Stomach (tissue), 4 donors: ENCODE results near the gene F7.

Experiments used
- EP300 ChIP-seq: sonication (generic); formaldehyde crosslinking; IDR thresholded peaks from one replicate; pipeline ENCODE4 v1.6.1; 2017; ENCODE audit warnings: antibody characterized with exemption
- POLR2A ChIP-seq, 4 donors: fragments of 450-650 bp; IDR thresholded peaks; one replicate each; pipeline ENCODE4 v1.6.1; 2016; ENCODE audit warnings: antibody characterized with exemption in 4 of 4, control low read depth in 2 of 4, mild to moderate bottlenecking in 1 of 4, moderate library complexity in 1 of 4
- POLR2AphosphoS5 ChIP-seq, 3 donors: sonication (generic); formaldehyde crosslinking; IDR thresholded peaks; one replicate each; pipeline ENCODE4 v1.6.1; 2016; ENCODE audit warnings: antibody characterized with exemption in 3 of 3
- TF ChIP-seq, protein P1 (sequence below), 7 experiments: fragments of 450-650 bp in 4 of 7; fragments of 200-600 bp in 3 of 7; sonication (generic) in 3 of 7; IDR thresholded peaks; one replicate each; pipeline ENCODE4 v1.5.1; 2016 to 2019; ENCODE audit warnings: antibody characterized with exemption in 7 of 7, control low read depth in 2 of 7, mild to moderate bottlenecking in 1 of 7

GRCh38 chr13:113102727-113103126 lies 2.9 kb upstream of the F7 start:
- TF ChIP-seq, protein P1, sequence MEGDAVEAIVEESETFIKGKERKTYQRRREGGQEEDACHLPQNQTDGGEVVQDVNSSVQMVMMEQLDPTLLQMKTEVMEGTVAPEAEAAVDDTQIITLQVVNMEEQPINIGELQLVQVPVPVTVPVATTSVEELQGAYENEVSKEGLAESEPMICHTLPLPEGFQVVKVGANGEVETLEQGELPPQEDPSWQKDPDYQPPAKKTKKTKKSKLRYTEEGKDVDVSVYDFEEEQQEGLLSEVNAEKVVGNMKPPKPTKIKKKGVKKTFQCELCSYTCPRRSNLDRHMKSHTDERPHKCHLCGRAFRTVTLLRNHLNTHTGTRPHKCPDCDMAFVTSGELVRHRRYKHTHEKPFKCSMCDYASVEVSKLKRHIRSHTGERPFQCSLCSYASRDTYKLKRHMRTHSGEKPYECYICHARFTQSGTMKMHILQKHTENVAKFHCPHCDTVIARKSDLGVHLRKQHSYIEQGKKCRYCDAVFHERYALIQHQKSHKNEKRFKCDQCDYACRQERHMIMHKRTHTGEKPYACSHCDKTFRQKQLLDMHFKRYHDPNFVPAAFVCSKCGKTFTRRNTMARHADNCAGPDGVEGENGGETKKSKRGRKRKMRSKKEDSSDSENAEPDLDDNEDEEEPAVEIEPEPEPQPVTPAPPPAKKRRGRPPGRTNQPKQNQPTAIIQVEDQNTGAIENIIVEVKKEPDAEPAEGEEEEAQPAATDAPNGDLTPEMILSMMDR (IDR thresholded peaks at IDR 0.05), result no peak
- TF ChIP-seq POLR2A (IDR thresholded peaks at IDR 0.05), result no peak
- TF ChIP-seq POLR2AphosphoS5 (IDR thresholded peaks at IDR 0.05), result no peak
- TF ChIP-seq EP300, result no peak
